Osteoblast (primary cell): ENCODE results near the gene RTEL1. TPM values are rescaled to one million over a fixed set of nuclear protein-coding genes. Genes with fewer than 3 reads are reported as not detected.
"Not testable (repeated sequence)": the region's sequence is repeated elsewhere in the genome, so short reads cannot be mapped to it uniquely, and the experiment has no call there.

Experiments
- DNase-seq: peaks from one replicate; pipeline ENCODE4 v3.0.0; 2011; ENCODE audit warnings: low spot score, mixed read lengths; ENCODE audit not compliant: insufficient read length; ENCODE audit errors: missing footprints
- H2AFZ ChIP-seq: 2 replicates; pipeline ENCODE4 v1.6.0; 2011; ENCODE audit warnings: mild to moderate bottlenecking, low read length
- H3K27ac ChIP-seq: 2 replicates; pipeline ENCODE4 v1.5.1; 2011; ENCODE audit warnings: mild to moderate bottlenecking, low read depth, low read length, moderate library complexity
- H3K27me3 ChIP-seq: 2 replicates; pipeline ENCODE4 v1.6.0; 2012; ENCODE audit warnings: mild to moderate bottlenecking, control low read depth, inconsistent platforms, low read length, moderate library complexity; ENCODE audit not compliant: insufficient read depth
- H3K36me3 ChIP-seq: 2 replicates; pipeline ENCODE4 v1.5.1; 2011; ENCODE audit warnings: mild to moderate bottlenecking, low read length, control low read depth, moderate library complexity; ENCODE audit not compliant: insufficient read depth
- H3K4me1 ChIP-seq: 2 replicates; pipeline ENCODE4 v1.5.1; 2011; ENCODE audit warnings: mild to moderate bottlenecking, low read length, control low read depth, moderate library complexity; ENCODE audit not compliant: insufficient read depth
- H3K4me2 ChIP-seq: 2 replicates; pipeline ENCODE4 v1.6.0; 2011; ENCODE audit warnings: mild to moderate bottlenecking, low read length; ENCODE audit not compliant: insufficient read depth
- H3K4me3 ChIP-seq: fragments of 200-600 bp; sonication (generic); 3 replicates; pipeline ENCODE4 v1.5.1; 2012; ENCODE audit warnings: mild to moderate bottlenecking, low read length, inconsistent platforms; ENCODE audit not compliant: insufficient read depth
- H3K79me2 ChIP-seq: 2 replicates; pipeline ENCODE4 v1.6.0; 2012; ENCODE audit warnings: mild to moderate bottlenecking, low read length, control low read depth, inconsistent platforms; ENCODE audit not compliant: insufficient read depth
- H3K9me3 ChIP-seq: 2 replicates; pipeline ENCODE4 v1.5.1; 2011; ENCODE audit warnings: low read depth, low read length, control low read depth
- H4K20me1 ChIP-seq: 2 replicates; pipeline ENCODE4 v1.6.0; 2012; ENCODE audit warnings: mild to moderate bottlenecking, low read length, control low read depth; ENCODE audit not compliant: insufficient read depth
- CTCF ChIP-seq: IDR thresholded peaks from 2 replicates; pipeline ENCODE4 v1.5.1; 2011; ENCODE audit warnings: mild to moderate bottlenecking, low read depth, low read length, moderate library complexity; ENCODE audit errors: extremely low read depth
- total RNA-seq: library from RNA; depleted of rRNA; stranded (reverse); fragments of >200 nt; gene quantifications from 2 replicates; pipeline ENCODE4 v1.2.3, GENCODE V29; 2012

Gene RTEL1
- total RNA-seq, 1 donor, result 10.9 TPM

- Histone ChIP-seq H3K4me3 (no peak overlapping the region), H3K27ac (no peak overlapping the region), H3K4me1 (peaks cover 3% of the 10 kb centered on the region), H3K27me3 (peaks cover 4% of the 10 kb centered on the region), H4K20me1 (no peaks in the 10 kb centered on the region), H3K79me2 (no peaks in the 10 kb centered on the region), H3K36me3 (no peaks in the 10 kb centered on the region), H3K4me2 (no peak overlapping the region), H2AFZ (no peak overlapping the region), H3K9me3 (no peaks in the 10 kb centered on the region)
- no peak for TF ChIP-seq CTCF
- DNase-seq, result no peak
Measured at GRCh38 chr20:63640086-63640485, 18.0 kb upstream of the RTEL1 start.

- H3K4me2 ChIP-seq, H4K20me1 ChIP-seq, H3K79me2 ChIP-seq, H3K9me3 ChIP-seq, H2AFZ ChIP-seq, H3K27ac ChIP-seq, H3K27me3 ChIP-seq, H3K4me1 ChIP-seq, H3K4me3 ChIP-seq, H3K36me3 ChIP-seq, DNase-seq: not testable (repeated sequence)
Measured at GRCh38 chr20:63640686-63641085, 17.4 kb upstream of the RTEL1 start.

GRCh38 chr20:63641146-63641791, 16.8 kb upstream of the RTEL1 start:
- peak overlapping the region; percentile 77 for H3K4me3 ChIP-seq
- H3K4me1 ChIP-seq, result peaks cover 3% of the 10 kb centered on the region
- H2AFZ ChIP-seq, result peak overlapping the region; percentile 80
- peak overlapping the region; percentile 80 for H3K4me2 ChIP-seq
- H3K79me2 ChIP-seq, result no peaks in the 10 kb centered on the region
- no peak overlapping the region for H3K27ac ChIP-seq
- no peaks in the 10 kb centered on the region for H3K36me3 ChIP-seq
- DNase-seq, result peak; percentile 96
- peaks cover 4% of the 10 kb centered on the region for H3K27me3 ChIP-seq
- TF ChIP-seq CTCF, result no peak
- H4K20me1 ChIP-seq, result no peaks in the 10 kb centered on the region
- no peaks in the 10 kb centered on the region for H3K9me3 ChIP-seq

GRCh38 chr20:63641792-63642523, 16.2 kb upstream of the RTEL1 start:
- TF ChIP-seq CTCF, result peak; percentile 10
- Histone ChIP-seq H3K4me3 (peak overlapping the region; percentile 77), H3K4me2 (peak overlapping the region; percentile 80), H3K4me1 (peaks cover 2% of the 10 kb centered on the region), H3K27me3 (peaks cover 4% of the 10 kb centered on the region), H3K79me2 (no peaks in the 10 kb centered on the region), H3K36me3 (no peaks in the 10 kb centered on the region), H2AFZ (no peak overlapping the region), H3K9me3 (no peaks in the 10 kb centered on the region), H4K20me1 (no peaks in the 10 kb centered on the region), H3K27ac (no peak overlapping the region)
- DNase-seq, result peak; percentile 99
